ENCODE data around the gene LGALS13.

Gene LGALS13

GRCh38 chr19:39602224-39602623 lies at the start of gene LGALS13:
TSS of gene LGALS13 (plus strand) at chr19:39602524. CDS start at chr19:39602569, 45 bp downstream.
- no peak for DNase-seq (ENCODE audit: extremely low read depth in 1 of 2, low read depth in 1 of 2)

GRCh38 chr19:39553082-39553652 lies 49.2 kb upstream of the LGALS13 start:
- no peak for DNase-seq (ENCODE audit: extremely low read depth in 1 of 2, low read depth in 1 of 2)

- no peak for DNase-seq (ENCODE audit: extremely low read depth in 1 of 2, low read depth in 1 of 2)
Observed at GRCh38 chr19:39554701-39555311, 47.5 kb upstream of the LGALS13 start.

- no peak for DNase-seq (ENCODE audit: extremely low read depth in 1 of 2, low read depth in 1 of 2)
Observed at GRCh38 chr19:39555883-39556282, 46.4 kb upstream of the LGALS13 start.

GRCh38 chr19:39557811-39558623 lies 44.3 kb upstream of the LGALS13 start:
- no peak for DNase-seq (ENCODE audit: extremely low read depth in 1 of 2, low read depth in 1 of 2)

- DNase-seq (ENCODE audit: extremely low read depth in 1 of 2, low read depth in 1 of 2), result no peak
Observed at GRCh38 chr19:39558624-39559117, 43.7 kb upstream of the LGALS13 start.

GRCh38 chr19:39563408-39563807 lies 38.9 kb upstream of the LGALS13 start:
- no peak for DNase-seq (ENCODE audit: extremely low read depth in 1 of 2, low read depth in 1 of 2)

GRCh38 chr19:39566064-39566463 lies 36.3 kb upstream of the LGALS13 start:
- no peak for DNase-seq (ENCODE audit: extremely low read depth in 1 of 2, low read depth in 1 of 2)

GRCh38 chr19:39568604-39569003 lies 33.7 kb upstream of the LGALS13 start:
- DNase-seq (ENCODE audit: extremely low read depth in 1 of 2, low read depth in 1 of 2), result no peak

GRCh38 chr19:39582442-39582841 lies 19.9 kb upstream of the LGALS13 start:
- DNase-seq (ENCODE audit: extremely low read depth in 1 of 2, low read depth in 1 of 2), result no peak

- no peak for DNase-seq (ENCODE audit: extremely low read depth in 1 of 2, low read depth in 1 of 2)
Observed at GRCh38 chr19:39582891-39583625, 19.3 kb upstream of the LGALS13 start.

GRCh38 chr19:39587496-39587895 lies 14.8 kb upstream of the LGALS13 start:
- DNase-seq (ENCODE audit: extremely low read depth in 1 of 2, low read depth in 1 of 2), result no peak

GRCh38 chr19:39588066-39588465 lies 14.3 kb upstream of the LGALS13 start:
- DNase-seq (ENCODE audit: extremely low read depth in 1 of 2, low read depth in 1 of 2), result no peak

- DNase-seq (ENCODE audit: extremely low read depth in 1 of 2, low read depth in 1 of 2), result no peak
Observed at GRCh38 chr19:39590265-39590664, 12.1 kb upstream of the LGALS13 start.

GRCh38 chr19:39592381-39592780 lies 9.9 kb upstream of the LGALS13 start:
- DNase-seq (ENCODE audit: extremely low read depth in 1 of 2, low read depth in 1 of 2), result no peak

- DNase-seq (ENCODE audit: extremely low read depth in 1 of 2, low read depth in 1 of 2), result no peak
Observed at GRCh38 chr19:39595950-39596349, 6.4 kb upstream of the LGALS13 start.

GRCh38 chr19:39596911-39597310 lies 5.4 kb upstream of the LGALS13 start:
- no peak for DNase-seq (ENCODE audit: extremely low read depth in 1 of 2, low read depth in 1 of 2)

GRCh38 chr19:39599116-39599515 lies 3.2 kb upstream of the LGALS13 start:
- no peak for DNase-seq (ENCODE audit: extremely low read depth in 1 of 2, low read depth in 1 of 2)

- no peak for DNase-seq (ENCODE audit: extremely low read depth in 1 of 2, low read depth in 1 of 2)
Observed at GRCh38 chr19:39603825-39604224, 1.5 kb downstream of the LGALS13 start.

- no peak for DNase-seq (ENCODE audit: extremely low read depth in 1 of 2, low read depth in 1 of 2)
Observed at GRCh38 chr19:39607021-39607420, 4.7 kb downstream of the LGALS13 start.

GRCh38 chr19:39607561-39607960 lies 5.2 kb downstream of the LGALS13 start:
- no peak for DNase-seq (ENCODE audit: extremely low read depth in 1 of 2, low read depth in 1 of 2)
